CD4-positive, alpha-beta T cell treated with Interleukin-4 for 1 hour (primary cell): ENCODE results near the gene ORM2.
"Not testable (repeated sequence)": the region's sequence is repeated elsewhere in the genome, so short reads cannot be mapped to it uniquely, and the experiment has no call there.

Experiments
- DNase-seq, 2 donors: peaks; one replicate each; pipeline ENCODE4 v3.0.0-alpha.2; 2020 to 2022

Gene ORM2

DNA sequence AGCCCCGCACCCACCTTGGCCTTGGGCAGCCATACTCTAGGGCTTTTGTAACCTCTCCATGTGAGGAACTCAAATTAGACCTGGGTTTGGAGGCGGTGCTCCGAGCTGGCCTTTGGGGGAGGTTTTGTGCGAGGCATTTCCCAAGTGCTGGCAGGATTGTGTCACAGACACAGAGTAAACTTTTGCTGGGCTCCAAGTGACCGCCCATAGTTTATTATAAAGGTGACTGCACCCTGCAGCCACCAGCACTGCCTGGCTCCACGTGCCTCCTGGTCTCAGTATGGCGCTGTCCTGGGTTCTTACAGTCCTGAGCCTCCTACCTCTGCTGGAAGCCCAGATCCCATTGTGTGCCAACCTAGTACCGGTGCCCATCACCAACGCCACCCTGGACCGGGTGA, at the start of gene ORM2:
Gene ORM2 (plus strand): TSS at position 245 of the 398 bp plus-strand sequence. CDS start 36 bp downstream, at position 281.
- DNase-seq: not testable (repeated sequence)

DNA sequence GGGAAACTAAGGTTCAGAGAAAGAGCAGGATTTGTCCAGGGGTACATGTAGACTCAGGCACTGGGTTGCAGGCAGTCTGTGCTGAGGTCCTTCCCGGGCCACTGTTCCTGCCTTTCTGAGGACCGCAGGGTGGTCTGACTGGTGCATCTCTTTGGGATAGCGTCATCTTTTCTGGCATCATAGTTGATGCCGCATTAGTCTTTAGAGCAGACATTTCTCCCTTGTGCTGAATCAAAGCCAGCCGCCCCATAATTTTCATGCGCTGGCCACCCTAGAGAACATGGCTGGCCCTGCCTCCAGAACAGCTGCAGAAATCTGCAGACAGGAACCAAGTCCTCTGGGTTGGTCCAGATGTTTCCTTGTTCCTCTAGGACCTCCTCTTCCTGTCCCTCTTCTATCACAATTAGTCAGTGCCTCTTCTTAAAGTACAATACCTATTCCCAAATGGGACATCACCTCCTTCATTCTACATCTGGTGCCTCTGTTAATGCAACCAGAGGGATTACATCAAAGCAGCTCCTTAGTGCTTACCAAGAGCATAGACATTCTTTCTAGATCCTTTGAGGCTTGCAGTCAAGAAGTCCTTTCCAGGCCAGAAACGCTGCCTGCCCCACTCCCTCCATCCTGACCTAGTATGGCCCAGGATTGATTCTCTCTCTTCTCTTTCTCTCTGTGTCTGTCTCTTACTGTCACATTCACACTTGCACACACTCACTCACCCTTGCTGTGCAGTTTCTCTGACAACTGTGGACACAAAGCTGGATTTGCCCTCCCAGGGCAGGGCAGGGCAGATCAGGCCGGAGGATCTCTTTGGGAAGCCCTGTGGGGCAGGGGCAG, 48.8 kb upstream of the ORM2 start:
- DNase-seq: no peak

DNA sequence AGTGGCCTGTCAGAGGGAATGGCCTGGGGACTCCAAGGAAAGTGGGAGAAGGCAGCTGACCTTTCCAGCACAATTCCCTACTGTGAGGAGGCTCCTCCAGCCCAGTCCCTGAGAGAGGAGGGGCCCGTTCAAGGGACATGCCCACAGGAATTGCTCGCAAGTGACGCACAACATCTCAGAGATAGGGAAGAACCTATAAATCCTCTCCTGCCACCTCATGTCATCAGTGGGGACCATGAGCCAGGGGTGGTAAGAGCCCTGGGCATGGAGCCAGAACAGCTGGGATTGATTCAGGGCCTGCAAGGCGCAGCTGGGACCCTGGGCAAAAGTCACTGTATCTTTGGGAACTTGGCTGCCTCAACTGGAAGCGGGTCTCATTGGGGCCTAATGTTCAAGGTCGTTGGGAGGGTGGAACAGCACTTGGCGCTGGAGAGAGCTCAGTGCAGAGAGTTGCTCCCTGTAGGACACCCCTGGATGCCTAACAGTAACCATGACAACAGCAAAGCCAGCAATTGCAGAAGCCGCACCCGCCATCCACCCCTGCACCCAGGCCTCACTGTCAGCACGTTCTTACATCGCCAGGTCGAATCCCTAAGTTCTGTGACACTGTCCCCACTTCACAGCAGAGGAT, 48.1 kb upstream of the ORM2 start:
- DNase-seq: no peak

DNA sequence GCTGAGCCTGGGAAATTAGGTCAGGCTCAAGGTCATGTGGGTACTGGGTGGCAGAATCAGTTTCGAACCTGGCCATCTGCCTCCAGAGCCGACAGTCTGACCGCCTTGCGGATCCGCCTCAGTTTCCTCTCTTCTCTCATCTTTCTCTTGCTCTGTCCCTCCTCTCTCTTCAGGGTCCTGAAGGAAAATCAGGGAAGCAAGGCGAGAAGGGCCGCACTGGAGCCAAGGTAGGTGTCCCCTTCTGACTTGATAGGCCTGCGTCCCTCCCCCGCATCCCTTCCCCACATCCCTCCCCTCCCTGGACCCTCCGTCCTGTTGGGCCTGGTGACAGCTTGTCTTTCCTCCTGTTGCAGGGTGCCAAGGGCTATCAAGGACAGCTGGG, 47.6 kb upstream of the ORM2 start:
- no peak for DNase-seq

DNA sequence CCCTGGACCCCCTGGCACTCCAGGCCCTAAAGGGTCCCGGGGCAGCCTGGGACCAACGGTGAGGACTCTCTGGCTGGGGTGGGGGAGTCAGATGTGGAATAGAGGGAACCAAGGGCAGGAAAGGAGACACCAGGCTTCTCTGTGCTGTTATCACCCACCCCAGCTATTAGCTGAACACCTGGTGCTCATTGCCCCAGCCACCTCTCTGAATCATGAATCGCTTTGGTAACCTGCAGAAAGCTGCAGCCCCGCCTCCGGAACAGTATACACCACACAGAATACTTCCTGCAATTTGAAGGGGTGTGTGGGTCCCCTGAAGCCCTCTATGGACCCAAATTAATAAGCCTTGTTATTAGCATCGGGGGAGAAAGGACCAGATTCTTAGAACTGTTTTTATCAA, 47.2 kb upstream of the ORM2 start:
- DNase-seq: no peak

DNA sequence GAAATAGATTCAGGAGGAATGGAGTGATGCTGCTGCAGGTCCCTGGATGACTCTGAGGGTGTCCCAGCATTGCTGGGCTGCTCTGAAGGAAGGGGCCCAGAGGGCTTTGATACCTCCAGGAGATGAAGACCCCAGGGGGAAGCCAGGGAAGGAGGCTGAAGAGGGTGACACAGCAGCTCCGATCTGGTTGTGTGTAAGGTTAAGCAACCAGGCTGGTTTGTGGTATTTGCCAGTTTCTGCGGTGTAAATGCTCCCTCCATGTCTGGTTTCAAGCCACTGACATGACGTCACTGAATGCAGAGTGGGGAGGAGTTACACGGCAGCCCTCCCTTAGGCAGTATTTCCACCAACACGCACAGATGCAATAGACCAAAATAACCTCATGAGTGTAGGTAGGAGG, 46.7 kb upstream of the ORM2 start:
- DNase-seq: peak in 1 of 2 donors; percentile 6

DNA sequence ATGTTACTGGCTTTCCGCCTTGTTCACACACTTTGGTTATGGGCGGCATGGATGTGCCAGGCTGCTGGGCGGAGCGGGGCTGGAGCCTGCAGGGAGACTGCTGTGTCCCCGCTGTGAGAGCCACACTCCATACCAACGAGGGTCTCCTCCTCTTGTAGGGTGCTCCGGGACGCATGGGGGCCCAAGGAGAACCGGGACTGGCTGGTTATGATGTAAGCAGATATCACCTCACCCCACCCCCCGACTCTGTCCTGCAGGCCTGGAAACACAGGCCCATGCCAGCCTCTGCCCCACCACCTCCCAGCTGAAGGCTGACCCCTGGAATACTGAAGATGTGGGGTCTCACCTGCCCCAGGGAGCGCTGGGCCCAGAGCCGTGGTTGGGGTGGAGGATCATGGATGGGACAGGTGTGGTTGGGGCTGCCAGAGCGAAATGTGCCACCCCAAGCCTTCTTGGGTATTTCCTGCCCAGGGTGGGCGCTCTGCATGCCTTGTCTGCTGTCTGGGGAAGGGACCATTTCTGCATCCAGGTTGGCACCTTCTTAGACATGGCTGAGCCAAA, 46.0 kb upstream of the ORM2 start:
- no peak for DNase-seq

DNA sequence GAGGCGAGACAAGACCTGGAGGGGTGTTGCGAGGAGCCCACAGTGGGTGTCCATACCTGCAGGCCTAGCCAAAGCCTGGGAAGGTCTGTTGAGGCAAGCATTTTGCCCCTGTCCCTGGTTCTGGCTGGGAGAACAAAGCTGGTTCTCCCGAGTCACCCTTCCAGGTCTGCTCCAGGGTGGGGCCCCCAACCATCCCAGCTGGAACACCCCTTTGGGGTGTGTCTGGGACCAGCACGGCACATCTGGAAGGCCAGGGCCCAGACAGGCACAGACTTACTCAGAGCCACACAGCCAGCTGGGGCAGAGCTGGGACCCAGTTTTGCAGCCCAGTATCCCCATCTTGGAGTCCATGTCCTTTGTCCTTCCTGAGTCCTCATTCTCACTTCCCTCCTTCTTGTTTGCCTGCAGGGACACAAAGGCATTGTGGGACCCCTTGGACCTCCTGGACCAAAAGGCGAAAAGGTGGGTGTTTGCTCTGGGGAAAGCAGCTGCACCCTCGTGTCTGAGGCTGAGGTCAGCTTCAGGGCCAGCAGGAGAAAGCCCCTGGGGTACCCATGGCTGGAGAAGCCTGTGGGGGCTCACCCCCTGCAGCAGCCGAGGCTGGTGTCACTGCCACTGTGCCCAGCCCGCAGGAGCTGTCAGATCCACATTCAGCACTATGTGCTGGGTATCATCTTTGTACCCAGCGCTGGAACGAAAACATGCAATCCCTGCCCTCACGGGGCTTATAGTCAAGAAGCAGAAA, 45.2 kb upstream of the ORM2 start:
- no peak for DNase-seq

DNA sequence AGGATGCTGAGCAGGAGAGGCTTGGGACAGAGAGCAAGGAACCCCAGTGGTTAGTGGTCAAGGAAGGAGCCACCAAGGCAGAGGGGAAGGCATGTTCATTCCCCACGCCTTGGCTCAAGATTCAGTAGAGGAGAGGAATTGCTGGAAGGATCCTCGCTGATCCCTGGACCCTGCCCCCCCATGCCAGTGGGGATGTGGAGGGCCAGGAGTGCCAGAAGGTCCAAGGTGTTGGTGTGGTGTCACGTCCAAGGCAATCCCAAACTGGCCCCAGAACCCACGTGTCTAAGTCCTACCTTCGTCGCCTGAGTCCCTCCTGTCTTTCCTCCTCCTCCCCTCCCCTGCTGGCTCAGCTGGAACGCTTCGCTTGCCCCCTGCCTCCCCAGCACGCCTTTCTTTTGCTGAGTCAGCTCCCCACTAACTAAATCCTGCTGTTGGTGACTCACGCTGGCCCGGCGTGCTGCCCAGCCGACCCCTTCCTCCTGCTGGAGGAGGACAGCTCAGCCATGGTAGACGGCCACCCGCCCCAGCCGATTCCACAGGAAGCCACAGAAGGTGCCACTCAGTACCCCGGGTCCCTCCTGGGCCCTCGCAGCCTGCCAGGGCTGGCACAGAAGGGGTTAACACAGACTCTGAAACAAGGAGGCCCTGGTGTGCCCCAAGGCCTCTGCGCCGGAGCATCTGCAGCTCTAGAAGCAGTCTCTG, 44.4 kb upstream of the ORM2 start:
- no peak for DNase-seq

DNA sequence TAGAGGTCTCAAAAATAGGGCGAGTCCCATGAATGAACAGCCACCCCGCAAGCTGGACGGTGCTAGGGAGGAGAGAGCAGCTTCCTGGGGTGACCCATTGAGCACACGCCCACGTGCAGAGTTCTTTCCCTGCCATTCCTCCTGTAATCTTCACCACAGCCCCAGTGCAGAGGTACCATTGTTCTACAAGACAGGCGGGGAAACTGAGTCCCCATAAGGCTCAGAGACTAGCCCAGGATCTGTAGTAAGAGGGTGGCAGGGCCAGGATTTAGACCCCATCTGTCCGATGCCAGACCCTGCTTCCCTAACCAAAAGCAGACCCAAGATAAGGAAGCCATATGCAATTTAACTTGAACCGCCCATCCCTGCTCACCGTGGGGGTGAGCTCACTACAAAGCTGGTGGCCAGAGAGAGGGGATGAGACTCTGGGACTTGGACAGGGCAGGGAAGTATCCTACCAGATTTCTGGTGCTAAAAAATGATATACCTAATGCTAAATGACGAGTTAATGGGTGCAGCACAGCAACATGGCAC, 43.5 kb upstream of the ORM2 start:
- DNase-seq: no peak

DNA sequence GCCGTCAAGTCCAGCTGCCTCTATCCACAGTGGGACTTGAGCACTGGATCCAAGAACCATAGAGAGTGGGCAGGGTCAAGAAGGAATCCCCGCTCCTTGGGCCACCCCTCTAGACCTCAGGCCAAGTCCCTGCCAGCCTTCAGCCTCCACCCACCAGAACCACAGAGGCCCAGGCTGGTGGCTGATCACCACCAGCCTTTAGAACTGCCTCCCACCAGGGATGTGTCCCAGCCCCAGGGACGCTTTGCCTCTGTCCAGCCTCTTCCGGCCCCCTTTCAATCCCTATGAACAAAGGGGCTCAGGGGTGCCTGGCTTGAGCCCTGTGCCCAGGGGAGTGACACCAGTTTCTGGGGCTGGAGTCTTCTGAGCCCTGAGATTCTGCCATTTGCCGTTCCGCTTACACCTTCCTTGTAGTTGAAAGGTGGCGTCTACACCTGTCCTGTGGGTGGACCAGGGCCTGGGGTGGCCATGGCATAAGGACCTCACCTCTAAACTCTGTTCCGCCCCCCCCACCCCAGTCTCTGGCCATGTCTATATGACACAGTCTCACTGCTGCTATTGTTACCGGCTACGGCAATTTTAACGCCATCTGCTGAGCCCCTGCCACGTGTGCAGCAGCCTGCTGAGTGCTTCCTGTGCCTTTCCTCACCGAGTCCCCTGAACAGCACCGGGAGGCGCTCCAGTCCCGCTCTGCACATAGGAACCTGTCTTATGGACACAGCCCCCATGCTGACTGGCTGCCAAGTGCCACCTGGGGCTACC, 42.5 kb upstream of the ORM2 start:
- no peak for DNase-seq

DNA sequence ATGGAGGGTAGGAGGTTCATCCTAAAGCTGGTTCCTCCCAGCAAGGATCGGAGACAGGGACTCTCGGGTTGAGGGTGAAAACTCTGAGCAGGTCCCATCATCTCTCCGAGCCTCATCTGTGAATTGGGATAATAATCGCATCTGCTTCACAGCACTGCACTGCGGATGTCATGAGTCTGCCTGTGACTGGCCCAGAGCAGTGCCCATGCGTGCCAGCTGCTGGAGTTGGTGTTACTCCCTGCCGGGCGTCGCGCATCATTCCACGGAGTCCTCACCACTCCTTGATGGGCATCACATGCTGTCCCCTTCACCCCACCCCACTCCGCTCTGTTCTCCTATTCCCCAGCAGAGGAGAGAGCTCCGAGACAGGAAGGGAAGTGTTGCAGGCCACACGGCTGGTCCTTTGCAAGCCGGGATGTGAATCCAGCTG, 41.9 kb upstream of the ORM2 start:
- DNase-seq: no peak

DNA sequence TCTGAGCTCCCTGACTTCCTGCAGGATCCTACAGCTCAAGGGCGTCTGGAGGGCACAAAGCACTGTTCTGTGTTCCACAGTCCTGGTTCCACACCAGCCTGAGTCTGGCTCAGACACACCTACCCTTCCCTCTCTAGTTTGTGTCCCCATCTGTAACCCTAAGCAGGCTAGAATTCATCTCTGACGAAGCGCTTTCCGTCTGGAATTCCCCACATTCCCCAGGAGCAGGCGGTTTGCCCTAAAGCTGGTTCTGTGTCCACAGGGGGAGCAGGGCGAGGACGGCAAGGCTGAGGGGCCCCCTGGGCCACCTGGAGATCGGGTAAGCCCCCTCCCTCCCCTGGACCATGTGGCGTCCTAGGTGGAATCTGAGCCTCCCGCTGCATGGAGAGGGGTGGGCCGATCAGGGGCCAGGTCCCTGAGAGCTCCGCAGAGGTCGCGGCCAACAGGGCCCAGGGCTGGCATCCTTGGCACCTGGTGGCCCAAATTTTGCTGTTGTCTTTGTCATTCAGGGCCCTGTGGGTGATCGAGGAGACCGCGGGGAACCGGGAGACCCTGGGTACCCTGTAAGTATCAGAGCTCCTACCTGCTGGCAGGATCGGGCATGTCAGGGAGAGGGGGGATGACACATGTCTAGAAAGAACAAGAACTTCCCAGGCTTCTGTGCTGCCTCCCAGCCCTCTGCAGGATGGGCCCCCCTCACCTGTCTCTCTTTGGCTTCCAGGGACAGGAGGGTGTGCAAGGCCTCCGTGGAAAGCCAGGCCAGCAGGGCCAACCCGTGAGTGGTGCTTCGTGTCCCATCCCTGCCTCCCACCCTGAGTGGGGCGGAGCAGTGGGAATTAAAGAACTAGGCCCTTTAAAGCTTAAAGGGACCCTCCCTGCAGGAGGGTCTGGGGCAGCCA, 41.2 kb upstream of the ORM2 start:
- DNase-seq: peak in 1 of 2 donors; percentile 9

DNA sequence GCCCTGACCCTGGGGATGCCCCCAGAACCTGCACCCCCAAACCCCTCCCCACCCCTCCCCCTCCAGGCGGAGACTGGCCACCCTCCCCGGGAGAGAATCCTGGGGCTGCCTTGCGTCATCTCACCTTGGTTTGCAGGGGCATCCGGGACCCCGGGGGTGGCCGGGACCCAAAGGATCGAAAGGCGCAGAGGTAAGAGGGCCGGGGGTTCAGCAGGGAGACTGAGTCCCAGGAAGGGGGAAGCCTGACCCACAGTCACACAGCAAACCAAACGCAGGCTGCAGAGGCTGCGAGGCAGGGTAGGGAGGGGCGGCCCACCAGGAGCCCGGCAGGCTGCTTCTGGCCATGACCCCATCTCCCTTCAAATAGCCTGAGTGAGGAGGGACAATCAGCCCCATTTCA, 40.6 kb upstream of the ORM2 start:
- DNase-seq: peak in 1 of 2 donors; percentile 3

DNA sequence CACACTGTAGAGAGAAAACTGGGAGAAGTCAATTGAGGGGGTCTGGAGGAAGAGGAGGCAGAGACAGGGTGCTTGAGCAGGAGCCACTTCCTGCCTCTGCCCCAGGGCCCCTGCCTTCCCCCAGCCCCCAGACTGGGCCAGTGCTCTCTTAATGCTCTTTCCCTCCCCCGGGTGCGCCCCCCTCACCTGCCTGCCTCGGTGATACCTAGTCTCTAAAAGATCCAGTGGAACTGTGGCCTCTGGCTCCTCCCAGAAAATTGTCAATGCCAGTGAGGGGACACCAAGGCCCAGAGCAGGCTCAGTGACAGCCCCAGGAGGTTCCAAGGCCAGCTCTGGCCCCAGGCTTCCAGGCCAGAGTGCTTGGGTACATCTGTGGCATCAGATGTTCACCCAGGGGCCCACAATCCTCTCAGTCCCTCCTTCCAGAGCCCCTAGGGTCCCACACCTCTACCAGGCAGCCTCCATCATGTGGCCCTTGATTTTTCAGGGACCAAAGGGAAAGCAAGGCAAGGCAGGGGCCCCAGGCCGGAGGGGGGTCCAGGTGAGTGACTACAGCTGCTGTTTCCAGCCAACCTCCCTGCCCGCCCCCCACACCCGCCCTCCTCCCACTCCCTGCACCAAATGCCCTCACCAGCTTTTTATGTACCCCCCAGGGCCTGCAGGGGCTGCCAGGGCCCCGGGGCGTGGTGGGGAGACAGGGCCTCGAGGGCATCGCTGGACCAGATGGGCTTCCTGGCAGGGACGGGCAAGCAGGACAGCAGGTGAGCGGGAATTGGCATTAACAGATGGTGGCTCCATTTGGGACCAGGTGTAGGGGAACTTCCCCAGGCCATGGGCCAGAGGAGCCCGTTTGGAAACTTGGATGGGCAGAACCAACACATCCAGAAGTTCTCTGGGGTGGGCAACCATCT, 39.8 kb upstream of the ORM2 start:
- peak in 1 of 2 donors; percentile 4 for DNase-seq

DNA sequence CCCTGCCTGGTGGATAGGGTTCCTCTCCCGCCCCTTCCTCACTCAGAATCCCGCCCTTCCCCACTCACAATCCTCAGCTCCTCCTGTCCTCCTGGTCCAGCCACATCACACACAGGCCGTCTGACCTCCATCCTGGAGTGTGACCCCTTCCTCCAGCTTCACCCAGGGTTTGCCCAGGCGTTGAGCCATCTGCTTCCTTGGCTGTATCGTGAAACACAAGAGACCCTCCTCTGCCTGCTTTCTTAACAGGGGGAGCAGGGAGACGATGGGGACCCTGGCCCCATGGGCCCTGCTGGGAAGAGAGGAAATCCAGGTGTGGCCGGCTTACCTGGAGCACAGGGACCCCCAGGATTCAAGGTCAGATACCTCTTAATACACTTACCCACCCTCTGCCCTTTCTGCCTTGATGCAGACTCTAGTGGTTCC, 39.1 kb upstream of the ORM2 start:
- peak in 1 of 2 donors; percentile 6 for DNase-seq

DNA sequence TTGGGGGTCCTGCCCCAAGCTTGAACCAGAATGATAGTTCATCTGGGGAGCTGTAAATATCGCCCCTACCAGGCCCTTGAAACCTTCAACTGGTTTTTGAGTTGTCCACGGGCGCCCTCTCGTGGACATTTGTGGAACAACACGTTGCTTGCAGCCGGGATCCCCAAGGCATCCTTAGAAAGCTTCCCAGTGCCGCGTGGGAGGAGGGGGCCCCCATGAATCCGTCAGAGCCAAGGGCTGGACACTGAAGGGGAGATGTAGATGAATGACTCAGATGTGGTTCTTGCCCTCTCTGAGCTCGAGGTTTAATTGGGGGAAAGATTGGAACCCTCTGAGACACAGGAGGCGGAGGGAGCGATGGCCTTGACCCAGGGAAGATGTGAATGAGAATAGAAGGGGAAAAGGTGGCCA, 38.6 kb upstream of the ORM2 start:
- DNase-seq: peak; percentile 55 to 56

DNA sequence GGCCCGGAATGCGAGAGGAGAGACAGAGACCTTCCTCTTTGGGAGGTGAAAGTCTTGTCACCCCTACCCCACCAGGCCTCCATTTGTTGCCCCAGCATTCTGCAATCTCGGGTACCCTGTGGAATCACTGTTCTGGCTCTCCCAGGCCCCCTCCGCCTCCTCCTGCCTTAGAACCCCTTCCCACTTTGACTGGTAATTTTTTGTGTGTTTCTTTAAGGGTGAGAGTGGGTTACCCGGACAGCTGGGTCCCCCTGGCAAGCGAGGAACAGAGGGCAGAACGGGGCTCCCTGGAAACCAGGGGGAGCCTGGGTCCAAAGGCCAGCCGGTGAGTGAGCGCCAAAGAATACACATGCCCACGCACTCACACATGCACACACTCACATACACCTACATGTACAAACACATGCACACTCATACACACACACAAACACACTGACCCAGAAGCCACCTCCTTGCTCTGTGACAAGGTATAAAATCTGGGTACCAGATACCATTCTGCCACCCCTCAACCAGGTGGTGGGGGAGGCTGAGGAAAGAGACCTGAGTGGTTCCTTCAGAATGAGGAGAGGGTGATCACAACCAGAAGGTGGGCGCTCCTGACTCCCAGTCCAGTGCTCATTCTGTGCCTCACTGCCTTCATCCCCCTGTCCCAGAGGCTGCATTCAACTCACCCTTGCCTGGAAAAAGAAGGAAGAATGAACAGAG, 37.6 kb upstream of the ORM2 start:
- peak in 1 of 2 donors; percentile 9 for DNase-seq

DNA sequence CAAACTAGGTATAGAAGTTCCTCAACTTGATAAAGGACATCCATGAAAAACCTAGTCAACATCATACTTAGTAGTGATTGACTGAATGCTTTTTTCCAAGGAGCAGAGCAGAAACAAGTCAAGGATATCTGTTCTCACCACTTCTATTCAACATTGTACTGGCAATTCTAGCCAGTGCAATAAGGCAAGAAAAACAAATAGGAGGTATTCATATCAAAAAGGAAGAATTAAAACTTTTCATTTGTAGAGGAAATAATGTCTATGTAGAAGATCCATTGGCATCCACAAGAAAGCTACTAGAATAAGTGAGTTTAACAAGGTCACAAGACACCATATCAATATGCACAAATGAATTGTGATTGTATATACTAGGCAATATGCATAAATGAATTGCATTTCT, 35.0 kb upstream of the ORM2 start:
- no peak for DNase-seq
